ENCODE measurements around the gene LILRA6.

The LILRA6 gene

GRCh38 chr19:54188215-54188871 lies 54.2 kb downstream of the LILRA6 start:
- no peak for DNase-seq (ENCODE audit: low read depth)

- DNase-seq (ENCODE audit: low read depth): no peak
Measured at GRCh38 chr19:54186934-54187381, 55.6 kb downstream of the LILRA6 start.
